CD4-positive, alpha-beta T cell treated with Interleukin-10 for 1 hour (primary cell): Measurements from ENCODE around the gene DPM3.
"Not testable (repeated sequence)": the region's sequence is repeated elsewhere in the genome, so short reads cannot be mapped to it uniquely, and the experiment has no call there.

Experiments used
- DNase-seq: peaks from one replicate; pipeline ENCODE4 v3.0.0-alpha.2; 2020

DPM3 gene

GRCh38 chr1:155174324-155175280, 34.3 kb upstream of the DPM3 start:
- DNase-seq, result peak; percentile 75

GRCh38 chr1:155173478-155174323, 33.4 kb upstream of the DPM3 start, which contains the start of gene TRIM46:
Gene TRIM46, plus strand, starts transcription at chr1:155173849. Its CDS starts 118 bp downstream, at chr1:155173967.
- DNase-seq, result peak; percentile 78

DNA sequence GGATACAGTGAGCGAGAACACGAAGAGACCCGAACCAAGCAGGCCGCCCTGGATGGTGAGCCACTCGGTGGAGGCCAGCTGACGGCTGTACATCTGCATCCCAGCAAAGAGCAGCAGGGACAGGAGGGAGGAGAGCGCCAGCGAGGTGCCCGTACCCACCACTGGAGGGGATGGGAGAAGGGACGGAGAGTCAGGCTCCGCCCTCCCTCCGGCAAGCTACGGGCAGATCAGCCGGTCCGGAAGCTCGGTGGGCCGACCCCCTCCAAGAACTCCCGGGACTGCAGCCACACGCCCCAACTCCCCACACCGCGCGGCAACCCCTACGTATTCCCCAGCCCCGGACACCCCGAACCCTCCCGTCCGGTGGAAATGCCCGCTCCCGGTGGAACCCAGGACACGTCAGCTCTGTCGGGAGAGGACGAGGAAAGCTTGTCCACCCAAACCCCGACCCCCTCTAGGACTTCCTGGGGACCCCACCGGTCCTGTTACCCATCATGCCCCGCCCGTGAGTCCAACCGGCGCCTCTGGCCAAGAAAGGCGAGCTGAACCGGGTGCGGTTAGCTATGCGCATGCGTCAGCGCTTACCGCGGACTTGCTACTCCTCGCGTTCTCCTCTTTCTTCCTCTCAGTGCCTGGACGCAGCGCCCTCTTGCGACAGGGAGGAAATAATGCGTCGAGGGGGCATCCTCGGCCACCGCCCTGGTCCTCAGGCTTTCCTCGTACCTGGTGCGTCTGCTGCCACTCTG, 32.6 kb upstream of the DPM3 start, which contains the start of gene KRTCAP2:
KRTCAP2 (minus strand) TSS at position 573 of the 746 bp plus-strand sequence; CDS start at position 493, 80 bp downstream.
- DNase-seq, result peak; percentile 96

DNA sequence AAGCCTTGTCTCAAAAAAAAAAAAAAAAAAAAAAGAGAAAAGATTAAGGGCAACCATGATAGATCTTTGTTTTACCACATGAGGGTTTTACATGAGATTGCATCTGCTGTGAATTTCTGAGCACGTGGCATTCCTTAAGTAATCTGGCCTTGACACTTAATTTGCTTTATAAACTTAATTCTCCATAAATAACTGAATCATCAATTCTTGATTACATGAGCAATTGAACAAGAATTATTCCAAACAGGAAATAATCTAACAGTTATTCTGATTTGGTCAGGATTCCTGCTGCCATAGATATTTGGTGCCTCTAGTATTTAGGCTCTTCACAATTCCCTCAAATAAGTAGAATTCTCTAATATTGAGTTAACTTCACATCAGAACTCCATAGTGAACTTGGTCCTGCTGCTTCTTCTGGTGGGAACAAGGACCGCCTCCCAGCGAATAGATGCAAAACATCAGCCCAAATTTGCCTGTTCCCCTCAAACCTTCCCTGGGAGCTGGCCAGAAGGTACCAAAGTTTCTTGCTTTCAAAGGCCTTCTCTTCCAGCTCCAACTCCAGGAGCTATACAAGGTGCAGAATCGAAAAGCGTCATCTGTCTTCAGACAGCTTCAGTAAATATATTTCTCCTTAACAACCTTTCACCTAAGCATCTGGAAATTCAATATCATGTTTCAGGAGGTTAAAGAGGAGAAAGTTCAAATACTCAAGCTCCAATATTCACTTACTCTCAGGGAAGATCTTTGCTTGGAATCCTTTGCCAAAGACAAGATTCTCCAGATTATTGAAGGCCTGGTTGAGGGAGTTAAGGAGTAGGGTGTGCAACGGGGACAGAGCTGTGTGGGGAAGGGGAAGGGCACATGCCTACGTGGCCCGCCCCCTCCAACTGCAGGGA, 31.8 kb upstream of the DPM3 start:
- no peak for DNase-seq

DNA sequence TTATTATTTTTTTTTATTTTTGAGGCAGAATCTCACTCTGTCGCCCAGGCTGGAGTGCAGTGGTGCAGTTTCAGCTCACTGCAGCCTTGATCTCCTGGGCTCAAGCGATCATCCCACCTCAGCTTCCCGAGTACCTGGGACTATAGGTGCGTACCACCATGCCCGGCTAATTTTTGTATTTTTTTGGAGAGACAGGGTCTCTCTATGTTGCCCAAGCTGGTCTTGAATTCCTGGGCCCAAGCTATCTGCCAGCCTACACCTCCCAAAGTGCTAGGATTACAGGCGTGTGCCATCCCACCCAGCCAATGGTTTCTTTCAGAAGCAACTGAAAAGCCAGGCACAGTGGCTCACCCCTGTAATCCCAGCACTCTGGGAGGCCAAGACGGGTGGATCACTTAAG, 30.5 kb upstream of the DPM3 start:
- DNase-seq, result no peak

DNA sequence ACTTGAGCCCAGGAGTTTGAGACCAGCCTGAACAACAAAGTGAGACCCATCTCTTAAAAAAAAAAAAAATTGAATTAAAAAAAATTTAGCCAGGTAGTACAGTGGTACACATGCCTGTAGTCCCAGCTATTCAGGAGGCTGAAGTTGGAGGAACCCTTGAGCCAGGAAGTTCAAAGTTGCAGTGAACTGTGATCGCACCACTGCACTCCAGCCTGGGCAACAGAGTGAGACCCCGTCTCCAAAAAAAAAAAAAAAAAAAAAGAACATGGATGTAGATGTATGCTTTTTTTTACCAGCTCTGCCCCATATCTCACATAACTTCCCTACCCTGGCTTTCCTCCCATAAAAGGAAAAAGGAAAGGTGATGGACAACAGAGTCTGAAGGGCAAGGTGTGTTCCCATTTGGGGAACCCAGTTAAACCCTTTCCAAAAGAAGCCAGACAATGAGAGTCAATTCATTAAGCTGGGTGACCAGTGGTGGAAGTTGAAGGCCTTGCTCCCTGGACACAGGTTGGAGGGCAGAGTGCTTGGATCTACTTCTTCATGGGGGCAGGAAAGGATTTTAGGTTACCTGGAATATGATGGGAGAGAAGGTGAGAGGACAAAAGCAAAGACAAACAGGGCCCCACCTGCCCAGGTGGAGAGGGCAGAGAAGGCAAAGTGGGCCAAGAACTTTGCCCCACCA, 29.9 kb upstream of the DPM3 start:
- DNase-seq, result no peak

DNA sequence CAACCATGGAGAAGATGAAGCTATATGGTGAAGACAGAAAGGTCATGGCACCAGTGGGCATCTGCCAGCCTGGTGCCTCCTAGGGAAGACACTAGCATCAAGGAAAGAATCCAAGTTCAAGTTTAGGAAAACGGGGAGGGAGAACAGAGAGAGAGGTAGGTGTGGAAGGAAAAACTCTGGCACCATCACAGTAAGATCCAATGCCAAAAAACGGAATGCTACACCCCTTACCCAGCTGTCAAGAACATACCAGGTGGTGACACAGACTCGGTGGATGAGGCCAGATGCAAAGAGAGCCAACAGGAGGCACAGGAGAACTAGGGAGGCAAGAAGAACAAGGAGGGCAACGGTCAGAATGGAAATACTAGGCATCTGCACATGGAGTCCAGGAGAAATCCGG, 29.2 kb upstream of the DPM3 start:
- no peak for DNase-seq

GRCh38 chr1:155168456-155169210, 28.3 kb upstream of the DPM3 start:
- no peak for DNase-seq

DNA sequence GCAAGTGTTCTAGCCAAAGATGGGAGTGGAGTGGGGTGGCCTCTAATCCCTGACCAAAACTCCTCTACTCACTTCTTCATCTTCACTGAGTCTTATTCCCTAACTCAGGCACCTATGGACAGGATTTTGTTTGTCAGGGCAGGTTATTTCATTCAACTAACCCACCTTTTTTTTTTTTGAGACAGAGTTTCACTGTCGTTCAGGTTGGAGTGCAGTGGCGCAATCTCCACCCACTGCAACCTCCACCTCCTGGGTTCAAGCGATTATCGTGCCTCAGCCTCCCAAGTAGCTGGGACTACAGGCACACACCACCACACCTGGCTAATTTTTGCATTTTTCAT, 27.7 kb upstream of the DPM3 start:
- DNase-seq, result not testable (repeated sequence)

- peak; percentile 88 for DNase-seq
Measured at GRCh38 chr1:155167166-155168104, 27.1 kb upstream of the DPM3 start.

DNA sequence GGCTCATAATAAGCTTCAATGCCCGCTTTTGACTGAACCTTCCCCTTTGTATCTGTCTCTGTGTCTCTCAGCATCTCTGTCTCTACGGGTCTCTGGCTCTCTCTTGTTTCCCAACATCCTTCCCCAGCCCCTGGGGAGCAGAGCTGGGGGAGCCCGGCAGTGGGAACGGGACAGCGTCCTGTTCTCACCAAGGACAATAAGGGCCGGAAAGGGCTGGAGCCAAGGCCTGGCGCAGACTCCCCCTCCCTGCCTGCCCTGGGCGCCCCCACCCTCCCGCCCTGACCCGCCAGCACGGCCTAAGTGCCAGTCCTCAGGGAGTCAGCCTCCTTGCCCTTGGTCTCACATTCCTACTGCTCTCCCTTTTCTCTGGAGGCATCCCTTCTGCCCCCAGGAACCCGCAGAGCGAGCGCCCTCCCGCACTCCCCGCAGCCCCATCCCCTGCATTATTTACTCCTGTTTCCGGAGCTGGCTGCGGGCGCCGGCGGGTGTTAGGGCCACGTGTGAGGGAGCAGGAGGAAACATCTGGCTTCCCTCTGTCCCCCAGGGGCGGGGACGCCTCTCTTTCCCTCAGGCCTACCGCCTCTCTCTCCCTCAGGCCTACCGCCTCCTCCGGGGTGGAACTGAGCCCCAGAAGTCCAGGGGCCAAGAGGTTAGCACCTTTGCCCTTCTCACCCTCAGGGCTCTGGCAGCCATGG, 26.3 kb upstream of the DPM3 start:
- no peak for DNase-seq

- no peak for DNase-seq
Measured at GRCh38 chr1:155166051-155166470, 25.7 kb upstream of the DPM3 start.

DNA sequence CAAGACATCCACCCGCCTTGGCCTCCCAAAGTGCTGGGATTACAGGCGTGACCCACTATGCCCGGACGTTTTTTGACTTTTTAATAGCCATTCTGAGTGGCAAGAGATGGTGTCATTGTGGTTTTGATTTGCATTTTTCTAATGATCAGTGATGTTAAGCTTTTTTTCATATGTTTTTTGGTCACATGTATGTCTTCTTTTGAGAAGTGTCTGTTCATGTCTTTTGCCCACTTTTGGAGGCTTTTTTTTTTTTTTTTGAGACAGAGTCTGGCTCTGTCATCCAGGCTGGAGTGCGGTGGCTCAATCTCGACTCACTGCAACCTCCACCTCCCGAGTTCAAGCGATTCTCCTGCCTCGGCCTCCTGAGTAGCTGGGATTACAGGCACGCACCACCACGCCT, 24.3 kb upstream of the DPM3 start:
- DNase-seq, result not testable (repeated sequence)

DNA sequence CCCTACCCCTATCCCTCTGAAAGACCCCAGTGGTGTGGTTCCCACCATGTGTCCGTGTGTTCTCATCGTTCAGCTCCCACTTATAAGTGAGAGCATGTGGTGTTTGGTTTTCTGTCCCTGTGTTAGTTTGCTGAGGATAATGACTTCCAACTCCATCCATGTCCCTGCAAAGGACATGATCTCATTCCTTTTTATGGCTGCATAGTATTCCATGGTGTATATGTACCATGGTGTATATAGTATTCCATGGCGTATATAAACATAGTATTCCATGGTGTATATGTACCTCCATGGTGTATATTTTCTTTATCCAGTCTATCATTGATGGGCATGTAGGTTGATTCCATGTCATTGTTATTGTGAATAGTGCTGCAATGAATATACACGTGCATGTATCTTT, 23.5 kb upstream of the DPM3 start:
- not testable (repeated sequence) for DNase-seq

- not testable (repeated sequence) for DNase-seq
Measured at GRCh38 chr1:155162631-155163030, 22.3 kb upstream of the DPM3 start.

GRCh38 chr1:155160128-155160527, 19.8 kb upstream of the DPM3 start:
- DNase-seq, result no peak

DNA sequence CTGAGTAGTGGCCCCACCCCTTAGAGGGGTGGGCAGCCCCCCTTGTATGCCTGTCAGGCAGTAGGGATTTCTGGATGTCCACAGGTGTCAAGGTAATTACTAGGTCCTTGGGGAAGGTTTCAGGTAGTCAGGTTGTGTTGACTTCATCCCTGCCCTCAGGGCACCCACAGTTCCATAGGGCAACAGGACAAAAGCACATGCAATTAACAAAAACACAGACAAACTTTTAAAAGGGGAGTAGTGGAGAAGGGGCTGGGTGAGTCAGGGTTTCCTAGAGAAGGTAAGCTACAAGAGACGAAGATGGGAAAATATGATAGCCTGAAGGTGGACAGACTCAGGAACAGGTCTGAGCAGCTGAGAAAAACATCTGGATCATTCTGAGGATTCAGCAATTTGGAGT, 18.7 kb upstream of the DPM3 start:
- no peak for DNase-seq

- not testable (repeated sequence) for DNase-seq
Measured at GRCh38 chr1:155155996-155156643, 15.8 kb upstream of the DPM3 start.
